ENCODE data around the gene LIPE. TPM values are rescaled to one million over a fixed set of nuclear protein-coding genes. Genes with fewer than 3 reads are reported as not detected.
A peak's percentile ranks its signal among the peaks of the same experiment; 100 is the strongest.

LIPE gene
- total and polyA plus RNA-seq, 12 donors = 11.2 to 230 (median 43.3) TPM

DNA sequence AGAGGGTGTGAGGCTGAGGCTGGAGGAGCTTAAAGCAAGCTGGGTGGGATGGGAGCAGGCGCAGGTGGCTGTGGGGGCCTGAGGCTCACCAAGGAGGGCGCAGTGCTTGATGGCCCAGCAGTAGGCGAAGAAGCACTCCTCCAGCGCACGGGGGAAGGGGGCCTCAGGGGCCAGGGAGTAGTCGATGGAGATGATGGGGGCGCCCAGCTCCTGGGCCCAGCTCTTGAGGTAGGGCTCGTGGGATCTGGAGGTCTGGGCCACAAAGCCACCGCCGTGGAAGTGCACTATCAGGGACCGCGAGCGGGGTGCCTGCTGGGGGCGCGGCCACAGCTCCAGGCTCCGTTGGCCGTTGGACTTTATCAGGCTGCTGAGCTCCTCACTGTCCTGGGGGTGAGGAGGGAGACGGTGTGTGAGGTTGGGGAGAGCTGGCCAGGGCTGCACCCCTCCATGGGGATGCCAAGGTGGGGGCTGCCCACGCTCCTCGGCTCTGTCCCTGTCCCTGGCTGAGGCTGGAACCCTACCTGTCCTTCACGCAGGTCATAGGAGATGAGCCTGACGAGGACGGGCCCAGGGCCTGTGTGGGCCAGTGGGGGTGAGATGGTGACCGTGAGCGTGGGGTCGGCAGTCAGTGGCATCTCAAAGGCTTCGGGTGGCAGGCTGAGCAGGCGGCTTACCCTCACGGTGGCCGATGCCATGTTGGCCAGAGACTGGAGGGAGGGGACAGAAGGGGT, 19.9 kb downstream of the LIPE start:
- no peak overlapping the region for H3K4me3 ChIP-seq
- intact Hi-C loops (cut with DNase I) = no loop called here
- no peak for DNase-seq
- no peak overlapping the region for H3K27ac ChIP-seq
- H3K27me3 ChIP-seq = no peaks in the 10 kb centered on the region
- WGBS, 4 donors = 89 to 95% (median 92%) methylated on average over 15 to 30 of the region's 30 CpGs
- H3K9me3 ChIP-seq (replicated peaks in 1 of 3) = no peaks in the 10 kb centered on the region
- peaks cover 8 to 13% of the 10 kb centered on the region in 2 donors for H3K4me1 ChIP-seq (replicated peaks in 1 of 2)
- TF ChIP-seq POLR2A (IDR thresholded peaks at IDR 0.05) = no peak
- TF ChIP-seq, protein P1, sequence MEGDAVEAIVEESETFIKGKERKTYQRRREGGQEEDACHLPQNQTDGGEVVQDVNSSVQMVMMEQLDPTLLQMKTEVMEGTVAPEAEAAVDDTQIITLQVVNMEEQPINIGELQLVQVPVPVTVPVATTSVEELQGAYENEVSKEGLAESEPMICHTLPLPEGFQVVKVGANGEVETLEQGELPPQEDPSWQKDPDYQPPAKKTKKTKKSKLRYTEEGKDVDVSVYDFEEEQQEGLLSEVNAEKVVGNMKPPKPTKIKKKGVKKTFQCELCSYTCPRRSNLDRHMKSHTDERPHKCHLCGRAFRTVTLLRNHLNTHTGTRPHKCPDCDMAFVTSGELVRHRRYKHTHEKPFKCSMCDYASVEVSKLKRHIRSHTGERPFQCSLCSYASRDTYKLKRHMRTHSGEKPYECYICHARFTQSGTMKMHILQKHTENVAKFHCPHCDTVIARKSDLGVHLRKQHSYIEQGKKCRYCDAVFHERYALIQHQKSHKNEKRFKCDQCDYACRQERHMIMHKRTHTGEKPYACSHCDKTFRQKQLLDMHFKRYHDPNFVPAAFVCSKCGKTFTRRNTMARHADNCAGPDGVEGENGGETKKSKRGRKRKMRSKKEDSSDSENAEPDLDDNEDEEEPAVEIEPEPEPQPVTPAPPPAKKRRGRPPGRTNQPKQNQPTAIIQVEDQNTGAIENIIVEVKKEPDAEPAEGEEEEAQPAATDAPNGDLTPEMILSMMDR (IDR thresholded peaks at IDR 0.05) = no peak
- peaks cover 0 to 25% of the 10 kb centered on the region in 2 donors for H3K36me3 ChIP-seq (replicated peaks in 1 of 2)

DNA sequence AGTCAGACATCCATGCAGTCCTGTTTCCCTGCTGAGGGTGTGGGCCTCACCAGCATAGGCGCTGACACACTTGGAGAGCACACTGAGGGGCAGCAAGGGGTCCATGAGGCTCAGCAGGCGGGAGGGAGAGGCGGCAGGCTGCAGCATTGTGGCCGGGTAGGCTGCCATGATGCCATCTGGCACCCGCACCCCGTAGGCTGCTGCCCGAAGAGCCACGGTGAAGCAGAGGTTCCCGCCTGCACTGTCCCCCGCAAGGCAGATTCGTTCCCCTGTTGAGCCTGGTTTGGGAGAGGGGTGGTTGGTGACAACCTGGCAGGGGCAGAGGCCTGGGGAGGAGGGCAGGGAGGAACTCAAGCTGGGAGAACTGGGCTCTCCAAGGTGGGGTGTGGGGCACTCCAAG, 21.1 kb downstream of the LIPE start:
- Histone ChIP-seq H3K36me3 (replicated peaks in 1 of 2) (peaks cover 0 to 25% of the 10 kb centered on the region in 2 donors), H3K4me3 (no peak overlapping the region), H3K4me1 (replicated peaks in 1 of 2) (peaks cover 8 to 21% of the 10 kb centered on the region in 2 donors), H3K9me3 (replicated peaks in 1 of 3) (no peaks in the 10 kb centered on the region), H3K27me3 (no peaks in the 10 kb centered on the region), H3K27ac (no peak overlapping the region)
- 89 to 97% (median 96%) methylated on average over 5 to 11 of the region's 11 CpGs for WGBS, 4 donors
- TF ChIP-seq, protein P1 (IDR thresholded peaks at IDR 0.05) = no peak
- no peak for TF ChIP-seq POLR2A (IDR thresholded peaks at IDR 0.05)
- intact Hi-C loops (cut with DNase I) = no loop called here
- DNase-seq = no peak

- Histone ChIP-seq H3K4me3 (no peak overlapping the region), H3K9me3 (replicated peaks in 1 of 3) (no peaks in the 10 kb centered on the region), H3K4me1 (replicated peaks in 1 of 2) (peaks cover 0 to 14% of the 10 kb centered on the region in 2 donors), H3K36me3 (replicated peaks in 1 of 2) (peaks cover 0 to 21% of the 10 kb centered on the region in 2 donors), H3K27ac (no peak overlapping the region), H3K27me3 (no peaks in the 10 kb centered on the region)
- intact Hi-C loops (cut with DNase I) = no loop called here
- no peak for TF ChIP-seq POLR2A (IDR thresholded peaks at IDR 0.05)
- TF ChIP-seq, protein P1 (IDR thresholded peaks at IDR 0.05) = no peak
- 89 to 95% (median 95%) methylated on average over 10 of the region's 10 CpGs for WGBS, 4 donors
- DNase-seq = no peak
Observed at GRCh38 chr19:42403586-42403985, 23.6 kb downstream of the LIPE start.

- 67 to 76% (median 71%) methylated on average over 28 to 34 of the region's 34 CpGs for WGBS, 4 donors
- H3K9me3 ChIP-seq (replicated peaks in 1 of 3) = no peaks in the 10 kb centered on the region
- H3K27me3 ChIP-seq = no peaks in the 10 kb centered on the region
- intact Hi-C loops (cut with DNase I) = no loop called here
- no peak for DNase-seq
- H3K4me1 ChIP-seq (replicated peaks in 1 of 2) = peaks cover under 1 to 19% of the 10 kb centered on the region in 2 donors
- TF ChIP-seq POLR2A (IDR thresholded peaks at IDR 0.05) = no peak
- TF ChIP-seq, protein P1 (IDR thresholded peaks at IDR 0.05) = no peak
- H3K4me3 ChIP-seq = peak overlapping the region in 1 of 4 donors; percentile 61
- peak overlapping the region in 2 of 5 donors; percentile 73 for H3K27ac ChIP-seq
- peaks cover 0 to 21% of the 10 kb centered on the region in 2 donors for H3K36me3 ChIP-seq (replicated peaks in 1 of 2)
Observed at GRCh38 chr19:42402376-42403116, 24.6 kb downstream of the LIPE start.

All from adrenal gland (tissue), 12 donors.